Measurements from ENCODE around the gene AP1G1.
"Not testable (repeated sequence)": the region's sequence is repeated elsewhere in the genome, so short reads cannot be mapped to it uniquely, and the experiment has no call there.

The AP1G1 gene

DNA sequence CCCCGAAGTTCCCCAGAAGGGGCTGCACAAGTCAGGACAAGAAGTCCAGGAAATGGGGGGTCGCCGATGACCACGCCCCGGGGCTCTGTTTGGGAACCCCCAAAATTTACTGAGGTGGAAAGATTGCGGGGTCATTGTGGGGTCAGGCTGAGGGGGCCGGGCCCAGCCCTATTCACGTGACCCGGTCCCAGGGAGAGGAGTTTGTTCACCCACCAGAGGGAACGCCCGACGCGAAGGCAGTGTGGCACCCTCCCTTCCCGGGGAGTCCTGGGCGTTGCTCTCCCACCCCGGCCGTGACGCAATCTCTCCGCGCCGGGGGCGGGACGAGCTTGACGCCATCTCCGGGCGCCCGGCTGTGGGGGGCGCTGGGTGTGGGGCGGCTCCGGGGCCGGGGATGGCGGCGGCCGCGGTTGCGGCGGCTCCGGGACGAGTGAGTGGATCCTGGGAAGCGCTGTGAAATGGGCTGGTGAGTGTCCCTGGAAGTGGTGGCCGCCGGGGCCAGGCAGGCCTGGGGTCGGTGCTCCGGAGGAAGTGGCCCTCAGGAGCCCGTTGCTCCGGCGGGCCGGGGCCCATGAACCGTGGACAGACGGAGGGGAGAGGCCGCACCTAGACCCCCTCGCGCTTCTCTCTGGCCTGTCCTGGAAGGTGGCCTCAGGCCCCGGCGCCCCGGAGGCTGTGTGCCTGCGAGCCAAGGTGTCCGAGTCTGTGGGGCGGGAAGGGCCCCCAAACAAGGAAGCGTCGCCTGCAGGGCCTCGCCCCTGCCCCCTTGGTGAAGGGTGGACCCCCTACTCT, 37.2 kb upstream of the AP1G1 start, which contains the start of gene ATXN1L:
ATXN1L (plus strand) TSS at position 338 of the 792 bp plus-strand sequence. CDS start 3,765 bp downstream, outside the sequence.
- Histone ChIP-seq H3K4me1 (ENCODE audit: control insufficient read depth in 1 of 2, insufficient read depth in 2 of 2, low read length in 2 of 2) (peaks cover 7 to 11% of the 10 kb centered on the region in 2 donors), H3K36me3 (ENCODE audit: control insufficient read depth in 1 of 2, insufficient read depth in 2 of 2, low read length in 2 of 2) (peaks cover 8 to 23% of the 10 kb centered on the region in 2 donors), H3K9ac (ENCODE audit: low read depth in 1 of 2, low read length in 2 of 2) (peak within 1 kb of the TSS; percentile 85 to 88), H3K27me3 (ENCODE audit: control insufficient read depth in 1 of 2, insufficient read depth in 2 of 2, low read length in 2 of 2) (no peaks in the 10 kb centered on the region), H3K27ac (ENCODE audit: low read depth, low read length) (peak within 1 kb of the TSS; percentile 73), H3K4me3 (ENCODE audit: low read depth in 1 of 2, low read length in 2 of 2) (peak within 1 kb of the TSS; percentile 97 to 98), H3K9me3 (ENCODE audit: control insufficient read depth in 1 of 2, low read length in 2 of 2) (no peaks in the 10 kb centered on the region)

DNA sequence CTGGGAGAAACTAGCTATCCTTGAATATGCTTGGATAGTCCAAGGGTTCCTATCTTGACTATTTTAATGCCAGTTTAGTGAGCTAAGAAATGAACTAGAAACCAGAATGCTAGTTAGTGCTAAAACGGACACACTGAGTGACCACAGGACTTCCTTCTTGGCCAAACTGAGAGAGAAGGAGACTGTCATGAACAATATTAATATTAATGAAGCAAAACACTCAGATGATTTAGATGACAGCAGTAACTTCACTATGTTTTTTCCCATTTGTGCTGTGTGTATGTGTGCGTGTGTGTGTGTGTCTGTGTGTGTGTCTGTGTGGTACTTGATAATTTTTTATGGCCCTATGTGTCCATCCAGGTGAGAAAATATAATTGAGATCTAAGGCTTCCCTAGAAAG, 34.9 kb upstream of the AP1G1 start:
- no peak overlapping the region for H3K9ac ChIP-seq (ENCODE audit: low read depth in 1 of 2, low read length in 2 of 2)
- no peak overlapping the region for H3K27ac ChIP-seq (ENCODE audit: low read depth, low read length)
- peaks cover 7 to 11% of the 10 kb centered on the region in 2 donors for H3K4me1 ChIP-seq (ENCODE audit: control insufficient read depth in 1 of 2, insufficient read depth in 2 of 2, low read length in 2 of 2)
- H3K4me3 ChIP-seq (ENCODE audit: low read depth in 1 of 2, low read length in 2 of 2), result no peak overlapping the region
- peaks cover 0 to under 1% of the 10 kb centered on the region in 2 donors for H3K36me3 ChIP-seq (ENCODE audit: control insufficient read depth in 1 of 2, insufficient read depth in 2 of 2, low read length in 2 of 2)
- H3K27me3 ChIP-seq (ENCODE audit: control insufficient read depth in 1 of 2, insufficient read depth in 2 of 2, low read length in 2 of 2), result no peaks in the 10 kb centered on the region
- H3K9me3 ChIP-seq (ENCODE audit: control insufficient read depth in 1 of 2, low read length in 2 of 2), result no peaks in the 10 kb centered on the region

DNA sequence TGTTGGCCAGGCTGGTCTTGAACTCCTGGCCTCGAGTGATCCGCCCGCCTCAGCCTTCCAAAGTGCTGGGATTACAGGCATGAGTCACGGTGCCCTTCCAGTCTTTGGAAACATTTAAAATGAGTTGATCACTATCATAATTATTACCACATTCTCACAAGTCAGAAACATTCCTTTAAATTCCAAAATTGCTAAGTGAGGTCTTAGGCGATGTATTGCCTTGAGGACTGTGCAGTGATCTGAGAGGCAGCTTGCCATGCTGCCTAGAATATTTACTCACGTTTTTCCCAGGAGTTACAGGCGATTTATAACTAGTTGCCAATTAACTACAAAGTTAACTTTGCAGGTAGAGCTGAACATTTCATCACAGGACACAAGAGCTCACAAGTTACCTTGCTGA, 31.4 kb upstream of the AP1G1 start:
- H3K4me3 ChIP-seq (ENCODE audit: low read depth in 1 of 2, low read length in 2 of 2), result no peak overlapping the region
- H3K36me3 ChIP-seq (ENCODE audit: control insufficient read depth in 1 of 2, insufficient read depth in 2 of 2, low read length in 2 of 2), result no peaks in the 10 kb centered on the region
- H3K9me3 ChIP-seq (ENCODE audit: control insufficient read depth in 1 of 2, low read length in 2 of 2), result no peaks in the 10 kb centered on the region
- no peak overlapping the region for H3K9ac ChIP-seq (ENCODE audit: low read depth in 1 of 2, low read length in 2 of 2)
- no peak overlapping the region for H3K27ac ChIP-seq (ENCODE audit: low read depth, low read length)
- H3K4me1 ChIP-seq (ENCODE audit: control insufficient read depth in 1 of 2, insufficient read depth in 2 of 2, low read length in 2 of 2), result no peaks in the 10 kb centered on the region
- no peaks in the 10 kb centered on the region for H3K27me3 ChIP-seq (ENCODE audit: control insufficient read depth in 1 of 2, insufficient read depth in 2 of 2, low read length in 2 of 2)

DNA sequence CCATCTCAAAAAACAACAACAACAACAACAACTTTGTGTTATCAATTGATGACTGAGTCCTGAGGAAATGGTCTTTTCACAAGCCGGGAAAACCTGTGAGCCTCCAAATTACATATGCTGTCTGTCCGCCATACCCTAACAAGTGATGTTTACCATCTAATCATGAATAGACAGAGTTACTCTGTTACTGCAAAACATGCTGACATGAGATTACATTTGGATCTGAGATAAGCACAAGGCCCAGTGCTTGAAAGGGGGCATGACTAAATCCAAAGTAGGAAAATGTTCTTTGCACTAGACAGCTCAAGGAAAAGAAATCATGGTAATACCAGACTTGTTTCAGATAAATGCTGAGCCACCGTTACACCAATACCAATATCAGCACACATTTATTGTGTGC, 28.5 kb upstream of the AP1G1 start:
- Histone ChIP-seq H3K36me3 (ENCODE audit: control insufficient read depth in 1 of 2, insufficient read depth in 2 of 2, low read length in 2 of 2) (no peaks in the 10 kb centered on the region), H3K27me3 (ENCODE audit: control insufficient read depth in 1 of 2, insufficient read depth in 2 of 2, low read length in 2 of 2) (no peaks in the 10 kb centered on the region), H3K9ac (ENCODE audit: low read depth in 1 of 2, low read length in 2 of 2) (no peak overlapping the region), H3K9me3 (ENCODE audit: control insufficient read depth in 1 of 2, low read length in 2 of 2) (no peaks in the 10 kb centered on the region), H3K4me3 (ENCODE audit: low read depth in 1 of 2, low read length in 2 of 2) (no peak overlapping the region), H3K27ac (ENCODE audit: low read depth, low read length) (no peak overlapping the region), H3K4me1 (ENCODE audit: control insufficient read depth in 1 of 2, insufficient read depth in 2 of 2, low read length in 2 of 2) (no peaks in the 10 kb centered on the region)

DNA sequence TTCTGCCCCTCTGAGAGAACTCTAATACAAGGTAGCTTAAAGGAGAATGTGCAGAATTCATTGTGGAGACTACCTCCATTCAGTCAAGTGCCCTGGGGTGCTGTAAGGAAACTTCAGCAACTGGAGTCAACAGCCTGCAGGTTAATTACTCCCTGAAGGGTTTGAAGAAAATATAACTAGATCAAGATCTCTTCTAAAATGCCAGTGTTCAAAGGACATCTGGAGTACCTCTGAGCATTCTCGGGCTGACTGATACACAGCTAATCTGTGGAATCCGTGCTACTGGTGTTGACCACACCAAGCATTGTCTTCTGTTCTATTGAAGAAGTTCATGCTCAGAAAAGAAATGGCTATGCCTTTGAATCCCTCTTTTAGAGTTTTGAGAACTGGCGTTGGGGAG, 25.7 kb upstream of the AP1G1 start:
- H3K9me3 ChIP-seq (ENCODE audit: control insufficient read depth in 1 of 2, low read length in 2 of 2), result no peaks in the 10 kb centered on the region
- H3K4me1 ChIP-seq (ENCODE audit: control insufficient read depth in 1 of 2, insufficient read depth in 2 of 2, low read length in 2 of 2), result no peaks in the 10 kb centered on the region
- no peak overlapping the region for H3K27ac ChIP-seq (ENCODE audit: low read depth, low read length)
- no peaks in the 10 kb centered on the region for H3K27me3 ChIP-seq (ENCODE audit: control insufficient read depth in 1 of 2, insufficient read depth in 2 of 2, low read length in 2 of 2)
- no peak overlapping the region for H3K9ac ChIP-seq (ENCODE audit: low read depth in 1 of 2, low read length in 2 of 2)
- no peak overlapping the region for H3K4me3 ChIP-seq (ENCODE audit: low read depth in 1 of 2, low read length in 2 of 2)
- H3K36me3 ChIP-seq (ENCODE audit: control insufficient read depth in 1 of 2, insufficient read depth in 2 of 2, low read length in 2 of 2), result no peaks in the 10 kb centered on the region

DNA sequence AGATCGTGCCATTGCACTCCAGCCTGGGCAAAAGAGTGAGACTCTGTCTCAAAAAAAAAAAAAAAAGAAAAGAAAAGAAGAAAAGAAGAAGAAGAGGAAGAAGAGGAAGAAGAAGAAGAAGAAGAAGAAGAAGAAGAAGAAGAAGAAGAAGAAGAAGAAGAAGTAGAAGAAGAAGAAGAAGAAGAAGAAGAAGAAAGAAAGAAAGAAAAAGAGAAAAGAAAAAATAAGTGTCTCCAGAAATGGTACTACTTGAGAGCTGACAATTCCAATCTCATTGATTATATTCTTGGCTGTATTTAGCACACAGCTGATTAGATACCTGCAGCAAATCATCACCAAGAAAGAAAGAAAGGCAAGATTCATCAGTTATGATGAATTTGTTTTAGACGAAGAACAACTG, 23.5 kb upstream of the AP1G1 start:
- not testable (repeated sequence) for H3K4me1 ChIP-seq (ENCODE audit: control insufficient read depth in 1 of 2, insufficient read depth in 2 of 2, low read length in 2 of 2); H3K4me3 ChIP-seq (ENCODE audit: low read depth in 1 of 2, low read length in 2 of 2); H3K36me3 ChIP-seq (ENCODE audit: control insufficient read depth in 1 of 2, insufficient read depth in 2 of 2, low read length in 2 of 2); H3K27ac ChIP-seq (ENCODE audit: low read depth, low read length); H3K9me3 ChIP-seq (ENCODE audit: control insufficient read depth in 1 of 2, low read length in 2 of 2); H3K9ac ChIP-seq (ENCODE audit: low read depth in 1 of 2, low read length in 2 of 2); H3K27me3 ChIP-seq (ENCODE audit: control insufficient read depth in 1 of 2, insufficient read depth in 2 of 2, low read length in 2 of 2)

DNA sequence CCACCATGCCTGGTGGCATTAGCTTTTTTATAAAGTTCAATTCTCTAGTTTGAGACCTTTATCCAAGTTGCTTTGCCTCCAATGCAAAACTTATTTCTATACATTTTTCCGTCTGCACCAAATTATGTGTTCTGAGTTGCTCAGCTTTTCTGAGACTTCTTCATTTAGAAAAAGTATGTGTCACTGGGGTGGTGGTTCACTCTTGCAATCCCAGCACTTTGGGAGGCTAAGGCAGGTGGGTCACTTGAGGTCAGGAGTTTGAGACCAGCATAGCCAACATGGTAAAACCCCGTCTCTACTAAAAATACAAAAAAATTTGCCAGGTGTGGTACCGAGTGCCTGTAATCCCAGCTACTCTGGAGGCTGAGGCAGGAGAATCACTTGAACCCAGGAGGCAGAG, 23.1 kb upstream of the AP1G1 start:
- not testable (repeated sequence) for H3K4me3 ChIP-seq (ENCODE audit: low read depth in 1 of 2, low read length in 2 of 2); H3K9ac ChIP-seq (ENCODE audit: low read depth in 1 of 2, low read length in 2 of 2); H3K27ac ChIP-seq (ENCODE audit: low read depth, low read length); H3K27me3 ChIP-seq (ENCODE audit: control insufficient read depth in 1 of 2, insufficient read depth in 2 of 2, low read length in 2 of 2); H3K36me3 ChIP-seq (ENCODE audit: control insufficient read depth in 1 of 2, insufficient read depth in 2 of 2, low read length in 2 of 2); H3K4me1 ChIP-seq (ENCODE audit: control insufficient read depth in 1 of 2, insufficient read depth in 2 of 2, low read length in 2 of 2); H3K9me3 ChIP-seq (ENCODE audit: control insufficient read depth in 1 of 2, low read length in 2 of 2)

DNA sequence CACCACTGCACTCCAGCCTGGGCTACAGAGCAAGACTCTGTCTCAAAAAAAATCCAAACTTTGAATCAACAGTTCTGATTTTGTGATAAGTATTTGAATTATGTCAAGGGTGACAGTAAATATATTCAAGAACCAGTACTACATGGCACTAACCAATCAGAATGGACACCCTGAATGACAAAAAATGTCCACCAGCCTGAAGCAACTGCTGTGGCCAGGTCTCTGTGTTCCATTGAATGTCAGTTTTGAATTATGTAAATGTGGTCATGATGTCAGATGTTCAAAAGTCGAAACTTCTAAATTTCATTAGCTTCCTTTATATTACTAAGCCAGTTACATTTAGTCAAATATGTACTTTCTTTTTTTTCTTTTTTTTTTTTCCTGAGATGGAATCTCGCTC, 21.7 kb upstream of the AP1G1 start:
- Histone ChIP-seq H3K27ac (ENCODE audit: low read depth, low read length) (no peak overlapping the region), H3K36me3 (ENCODE audit: control insufficient read depth in 1 of 2, insufficient read depth in 2 of 2, low read length in 2 of 2) (no peaks in the 10 kb centered on the region), H3K9me3 (ENCODE audit: control insufficient read depth in 1 of 2, low read length in 2 of 2) (no peaks in the 10 kb centered on the region), H3K27me3 (ENCODE audit: control insufficient read depth in 1 of 2, insufficient read depth in 2 of 2, low read length in 2 of 2) (no peaks in the 10 kb centered on the region), H3K4me1 (ENCODE audit: control insufficient read depth in 1 of 2, insufficient read depth in 2 of 2, low read length in 2 of 2) (no peaks in the 10 kb centered on the region), H3K4me3 (ENCODE audit: low read depth in 1 of 2, low read length in 2 of 2) (no peak overlapping the region), H3K9ac (ENCODE audit: low read depth in 1 of 2, low read length in 2 of 2) (no peak overlapping the region)

DNA sequence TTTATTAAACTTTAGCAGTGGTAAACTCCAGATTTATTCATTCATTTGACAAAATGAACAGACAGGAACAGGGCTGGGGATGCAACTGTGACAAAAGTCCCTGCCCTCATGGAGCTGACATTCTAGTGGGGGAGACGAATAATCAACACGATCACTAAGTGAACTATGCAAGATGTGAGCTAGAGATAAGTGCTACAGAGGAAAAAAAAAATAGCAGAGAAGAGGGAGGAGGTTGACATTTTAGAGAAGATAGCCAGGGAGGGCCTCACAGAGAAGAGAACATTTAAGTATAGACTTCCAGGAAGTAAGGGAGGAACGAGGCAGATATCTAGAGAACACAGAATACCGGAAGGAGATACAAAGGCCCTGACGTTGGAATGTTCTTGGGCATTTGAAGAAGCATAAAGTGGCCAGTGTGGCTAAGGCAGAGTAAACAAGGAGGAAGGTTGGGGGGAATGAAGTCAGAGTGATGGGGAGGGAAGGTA, 17.9 kb upstream of the AP1G1 start:
- no peak overlapping the region for H3K9ac ChIP-seq (ENCODE audit: low read depth in 1 of 2, low read length in 2 of 2)
- no peaks in the 10 kb centered on the region for H3K27me3 ChIP-seq (ENCODE audit: control insufficient read depth in 1 of 2, insufficient read depth in 2 of 2, low read length in 2 of 2)
- H3K36me3 ChIP-seq (ENCODE audit: control insufficient read depth in 1 of 2, insufficient read depth in 2 of 2, low read length in 2 of 2), result no peaks in the 10 kb centered on the region
- no peak overlapping the region for H3K4me3 ChIP-seq (ENCODE audit: low read depth in 1 of 2, low read length in 2 of 2)
- no peaks in the 10 kb centered on the region for H3K4me1 ChIP-seq (ENCODE audit: control insufficient read depth in 1 of 2, insufficient read depth in 2 of 2, low read length in 2 of 2)
- H3K27ac ChIP-seq (ENCODE audit: low read depth, low read length), result no peak overlapping the region
- H3K9me3 ChIP-seq (ENCODE audit: control insufficient read depth in 1 of 2, low read length in 2 of 2), result no peaks in the 10 kb centered on the region

DNA sequence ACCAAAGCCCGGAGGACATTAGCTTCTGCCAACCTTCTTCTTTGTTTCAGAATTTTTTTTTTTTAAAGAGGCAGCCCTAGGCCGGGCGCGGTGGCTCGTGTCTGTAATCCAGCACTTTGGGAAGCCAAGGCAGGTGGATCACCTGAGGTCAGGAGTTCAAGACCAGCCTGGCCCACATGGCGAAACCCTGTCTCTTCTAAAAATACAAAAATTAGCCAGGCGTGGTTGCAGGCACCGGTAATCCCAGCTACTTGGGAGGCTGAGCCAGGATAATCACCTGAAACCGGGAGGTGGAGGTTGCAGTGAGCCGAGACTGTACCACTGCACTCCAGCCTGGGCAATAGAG, 8.5 kb upstream of the AP1G1 start:
- H3K9me3 ChIP-seq (ENCODE audit: control insufficient read depth in 1 of 2, low read length in 2 of 2); H3K4me3 ChIP-seq (ENCODE audit: low read depth in 1 of 2, low read length in 2 of 2); H3K4me1 ChIP-seq (ENCODE audit: control insufficient read depth in 1 of 2, insufficient read depth in 2 of 2, low read length in 2 of 2); H3K9ac ChIP-seq (ENCODE audit: low read depth in 1 of 2, low read length in 2 of 2); H3K36me3 ChIP-seq (ENCODE audit: control insufficient read depth in 1 of 2, insufficient read depth in 2 of 2, low read length in 2 of 2); H3K27me3 ChIP-seq (ENCODE audit: control insufficient read depth in 1 of 2, insufficient read depth in 2 of 2, low read length in 2 of 2): not testable (repeated sequence)
- peak overlapping the region; percentile 1 for H3K27ac ChIP-seq (ENCODE audit: low read depth, low read length)
